GM12892 (cell line): ENCODE results near the gene HHIP.

Experiments used
- DNase-seq: peaks from one replicate; pipeline ENCODE4 v3.0.0; 2011; ENCODE audit not compliant: insufficient read length
- FAIRE-seq: peaks from 2 replicates; lab custom pipeline; 2011; peaks lifted over from hg19 to GRCh38; lab: Jason Lieb, UNC
- POLR2A ChIP-seq: IDR thresholded peaks from 2 replicates; pipeline ENCODE4 v1.6.1; 2011; ENCODE audit warnings: low read depth, low read length, control low read depth
- POLR2AphosphoS5 ChIP-seq: IDR thresholded peaks from 2 replicates; pipeline ENCODE4 v1.6.1; 2011; ENCODE audit warnings: low read depth, low read length, control low read depth
- TAF1 ChIP-seq: IDR thresholded peaks from 2 replicates; pipeline ENCODE4 v1.6.1; 2011; ENCODE audit warnings: low read depth, mild to moderate bottlenecking, control low read depth, low read length, borderline replicate concordance

The HHIP gene

DNA sequence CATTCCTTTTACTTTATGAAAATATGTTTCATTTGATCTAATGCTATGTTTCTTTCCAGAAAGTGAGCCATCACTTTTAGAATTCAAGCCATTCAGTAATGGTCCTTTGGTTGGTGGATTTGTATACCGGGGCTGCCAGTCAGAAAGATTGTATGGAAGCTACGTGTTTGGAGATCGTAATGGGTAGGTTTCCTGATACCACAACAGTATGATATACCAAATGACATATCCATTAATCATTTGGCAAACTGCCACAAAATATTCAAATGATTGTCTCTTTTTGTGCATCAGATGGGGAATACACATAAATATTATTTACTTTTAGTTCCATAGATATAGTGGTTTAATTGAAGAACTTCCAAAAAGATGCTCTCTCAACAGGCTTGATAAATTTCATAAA is 68.2 kb downstream of the HHIP start:
- no peak for FAIRE-seq
- DNase-seq = no peak
- TF ChIP-seq POLR2AphosphoS5 = no peak
- TF ChIP-seq POLR2A = no peak
- no peak for TF ChIP-seq TAF1

DNA sequence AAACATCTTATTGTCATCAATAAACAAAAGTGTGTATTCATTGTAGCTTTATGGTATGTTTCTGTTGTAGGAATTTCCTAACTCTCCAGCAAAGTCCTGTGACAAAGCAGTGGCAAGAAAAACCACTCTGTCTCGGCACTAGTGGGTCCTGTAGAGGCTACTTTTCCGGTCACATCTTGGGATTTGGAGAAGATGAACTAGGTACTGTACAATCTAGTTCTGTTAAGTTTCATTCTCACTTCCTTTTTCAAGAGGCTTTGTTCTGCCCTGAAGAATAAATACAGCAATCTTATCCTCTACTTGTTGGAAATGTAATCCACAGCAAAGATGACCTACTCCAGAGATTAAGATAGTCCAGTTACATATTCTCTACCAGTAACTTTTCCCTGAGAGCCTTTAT is 69.3 kb downstream of the HHIP start:
- TF ChIP-seq POLR2AphosphoS5 = no peak
- no peak for TF ChIP-seq TAF1
- no peak for DNase-seq
- FAIRE-seq = no peak

DNA sequence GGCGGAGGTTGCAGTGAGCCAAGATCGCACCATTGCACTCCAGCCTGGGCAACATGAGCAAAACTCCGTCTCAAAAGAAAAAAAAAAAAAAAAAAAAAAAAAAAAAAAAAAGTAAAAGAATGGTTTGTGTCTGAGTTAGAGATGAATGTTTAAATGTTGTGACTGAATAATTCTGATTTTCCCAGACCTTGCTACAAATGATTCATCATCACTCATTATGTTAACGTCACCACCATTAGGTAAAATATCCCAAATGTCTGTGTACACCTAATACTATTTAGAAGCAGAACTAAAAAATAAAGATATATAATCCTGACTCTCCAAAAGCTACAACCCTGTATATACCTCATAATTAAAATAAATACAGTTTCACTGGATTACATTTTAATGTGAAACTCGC is 70.8 kb downstream of the HHIP start:
- no peak for FAIRE-seq
- TF ChIP-seq TAF1 (no peak), POLR2AphosphoS5 (no peak), POLR2A (no peak)
- DNase-seq = no peak

DNA sequence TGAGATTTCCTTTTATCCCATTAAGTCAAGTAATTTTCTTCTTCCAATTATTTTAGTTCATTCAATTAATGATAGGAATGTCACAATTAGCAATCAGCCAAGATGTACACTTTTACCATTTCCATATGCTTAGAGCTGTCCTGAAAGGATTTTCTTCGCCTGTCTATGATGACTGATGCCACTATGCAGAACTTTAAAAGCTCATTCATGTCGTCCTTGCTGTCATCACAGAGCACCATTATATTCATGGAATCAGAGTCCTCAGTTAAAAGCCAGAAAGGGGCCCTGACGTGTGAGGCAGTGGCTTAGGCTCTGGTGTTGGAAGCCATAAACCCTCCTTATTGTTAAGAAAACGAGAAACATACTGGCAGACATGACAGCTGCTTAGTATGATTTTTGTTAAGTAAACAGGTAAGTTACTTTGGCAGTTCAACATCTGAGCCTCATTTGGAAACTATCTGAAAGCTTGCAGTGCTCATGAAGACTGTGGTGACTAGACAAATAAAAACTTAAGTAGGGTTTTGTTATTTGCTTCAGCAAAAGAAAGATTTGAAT is 73.1 kb downstream of the HHIP start:
- FAIRE-seq = no peak
- no peak for TF ChIP-seq TAF1
- no peak for TF ChIP-seq POLR2A
- TF ChIP-seq POLR2AphosphoS5 = no peak

DNA sequence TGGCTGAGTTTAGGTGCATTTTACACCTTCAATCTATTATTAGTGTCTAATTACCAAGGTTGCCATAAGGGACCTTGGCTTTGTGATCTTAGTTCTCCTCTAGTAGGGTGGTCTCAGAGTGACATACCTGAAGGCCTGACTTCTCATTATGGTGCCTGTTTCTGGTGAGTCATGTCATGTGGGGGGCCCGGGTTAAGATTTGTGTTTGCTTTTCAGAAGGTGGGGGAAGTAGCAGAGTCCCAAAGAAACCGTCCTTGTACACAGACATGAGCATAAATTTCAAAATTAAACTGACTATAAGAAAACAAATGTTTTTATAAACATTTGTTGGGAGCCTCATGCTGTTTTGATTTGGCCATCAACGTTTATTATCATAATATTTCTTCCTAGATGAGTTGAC is 74.5 kb downstream of the HHIP start:
- TF ChIP-seq POLR2AphosphoS5 (no peak), TAF1 (no peak), POLR2A (no peak)
- no peak for DNase-seq
- no peak for FAIRE-seq

More for the DNA sequence above, 73.1 kb downstream of the HHIP start:
- DNase-seq = no peak

DNA sequence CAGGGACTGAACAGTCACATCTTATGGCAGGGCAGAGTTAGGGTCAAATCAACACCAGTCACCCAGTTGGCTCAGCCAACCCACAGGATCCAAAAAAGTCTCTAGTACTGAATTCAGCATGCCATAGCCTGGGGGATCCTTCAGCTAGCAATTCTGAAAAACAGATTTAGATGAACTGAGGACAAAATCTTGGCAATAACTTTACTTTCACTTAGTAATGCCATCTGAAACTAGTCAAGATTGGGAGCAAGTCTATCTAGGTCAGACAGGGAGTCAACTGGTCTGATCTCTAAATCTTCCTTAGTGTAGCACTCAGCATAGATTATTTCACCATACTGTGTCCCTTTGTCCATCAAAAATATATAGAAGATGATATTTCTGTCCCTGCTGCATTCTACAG is 76.0 kb downstream of the HHIP start:
- no peak for DNase-seq
- no peak for FAIRE-seq
- TF ChIP-seq TAF1 = no peak
- no peak for TF ChIP-seq POLR2AphosphoS5
- no peak for TF ChIP-seq POLR2A

DNA sequence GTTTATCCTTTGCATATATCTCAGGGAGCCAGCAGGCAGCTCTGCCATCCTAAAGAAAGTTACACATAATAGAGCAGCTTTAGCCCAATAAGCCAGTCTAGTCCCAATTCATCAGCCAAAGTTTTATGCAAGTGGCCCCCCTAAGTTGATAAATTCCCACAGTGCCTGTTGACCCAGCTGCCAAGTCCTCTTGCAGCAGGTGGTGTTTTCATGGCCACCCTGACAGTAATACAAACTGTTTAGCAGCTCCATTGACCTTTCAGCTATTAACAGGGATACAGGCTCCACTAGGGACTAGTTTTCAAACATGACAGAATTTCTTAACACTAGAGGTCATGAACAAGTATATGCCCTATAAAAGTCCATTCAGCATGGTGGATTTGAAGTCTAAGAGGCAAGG is 77.5 kb downstream of the HHIP start:
- no peak for TF ChIP-seq POLR2A
- TF ChIP-seq POLR2AphosphoS5 = no peak
- no peak for DNase-seq
- FAIRE-seq = no peak

DNA sequence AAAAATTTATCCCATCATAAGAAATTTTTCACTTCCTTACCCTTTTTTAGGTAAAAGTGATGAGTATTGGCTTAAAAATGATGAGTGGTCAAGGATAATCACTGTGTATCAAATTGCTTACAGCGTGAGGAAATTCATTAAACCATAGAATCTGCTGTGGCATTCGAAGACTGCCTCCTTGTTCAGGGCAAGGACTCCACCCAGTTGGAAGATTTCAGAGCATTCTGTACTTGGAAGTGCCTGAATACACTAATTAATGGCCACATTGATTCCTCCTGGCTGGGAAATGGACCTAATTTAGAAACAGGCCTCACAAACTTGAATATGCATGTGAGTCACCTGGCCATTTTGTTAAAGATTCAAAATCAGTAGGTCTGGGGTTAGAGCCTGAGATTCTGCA is 83.2 kb downstream of the HHIP start:
- FAIRE-seq (no peak), DNase-seq (no peak)
- TF ChIP-seq POLR2AphosphoS5 (no peak), TAF1 (no peak), POLR2A (no peak)

DNA sequence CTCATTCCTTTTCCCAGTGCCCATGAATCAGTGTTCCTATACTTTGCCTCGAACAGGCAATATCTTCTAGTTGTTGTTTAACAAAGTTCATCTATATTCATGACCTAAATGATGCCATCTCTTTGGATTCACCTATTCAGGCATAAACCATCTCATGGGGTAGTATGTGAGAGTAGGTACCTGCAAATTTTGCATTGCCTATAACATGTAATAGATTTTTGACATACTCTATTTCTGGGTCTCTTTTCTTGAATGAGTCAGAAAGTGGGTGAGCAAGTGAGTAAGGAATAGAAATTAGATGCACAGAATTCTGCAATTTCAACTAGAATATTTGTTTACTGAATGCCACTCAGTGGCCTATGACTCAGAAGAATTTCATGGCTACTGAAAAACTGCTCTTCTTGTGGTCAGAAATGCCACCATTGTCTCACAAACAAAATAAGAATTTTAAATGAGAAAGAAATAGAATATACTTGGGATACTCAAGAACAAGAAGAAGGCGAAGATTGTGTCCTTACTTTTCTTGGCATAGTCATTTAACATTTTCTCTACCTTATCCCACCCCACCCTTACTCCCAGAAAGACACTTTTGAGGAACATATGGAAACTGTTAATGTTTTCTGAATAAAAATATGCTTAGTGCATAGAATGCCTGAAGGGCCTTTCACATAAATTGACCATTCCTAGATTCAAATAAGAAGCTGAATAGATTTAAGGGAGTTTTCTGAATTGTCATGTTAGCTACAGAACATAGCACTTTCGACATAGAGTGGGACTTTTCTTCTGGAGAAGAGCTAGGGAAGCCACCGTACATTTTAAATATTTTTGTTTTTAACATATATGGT is 86.8 kb downstream of the HHIP start:
- DNase-seq = no peak
- FAIRE-seq = no peak
- TF ChIP-seq POLR2AphosphoS5 = no peak
- TF ChIP-seq TAF1 = no peak

DNA sequence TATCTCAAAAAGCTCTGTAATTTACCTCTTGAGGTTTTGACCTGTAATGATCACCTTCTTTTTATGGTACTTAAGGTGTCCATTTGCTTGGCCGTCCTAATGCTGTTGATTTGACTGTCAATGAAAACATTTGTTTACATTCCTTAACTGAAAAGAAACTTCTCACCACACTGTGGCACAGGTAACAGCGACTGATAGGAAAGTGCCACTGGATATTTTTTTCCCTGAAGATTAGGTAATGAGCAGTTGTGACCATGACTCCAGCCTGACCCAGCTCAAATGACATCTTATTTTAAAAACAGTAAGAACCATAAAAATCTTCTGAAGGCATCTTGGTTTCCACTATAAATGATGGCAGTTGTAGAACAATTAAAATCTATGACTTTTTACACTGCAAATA is 87.6 kb downstream of the HHIP start:
- DNase-seq = no peak
- TF ChIP-seq POLR2AphosphoS5 (no peak), TAF1 (no peak), POLR2A (no peak)
- FAIRE-seq = no peak

DNA sequence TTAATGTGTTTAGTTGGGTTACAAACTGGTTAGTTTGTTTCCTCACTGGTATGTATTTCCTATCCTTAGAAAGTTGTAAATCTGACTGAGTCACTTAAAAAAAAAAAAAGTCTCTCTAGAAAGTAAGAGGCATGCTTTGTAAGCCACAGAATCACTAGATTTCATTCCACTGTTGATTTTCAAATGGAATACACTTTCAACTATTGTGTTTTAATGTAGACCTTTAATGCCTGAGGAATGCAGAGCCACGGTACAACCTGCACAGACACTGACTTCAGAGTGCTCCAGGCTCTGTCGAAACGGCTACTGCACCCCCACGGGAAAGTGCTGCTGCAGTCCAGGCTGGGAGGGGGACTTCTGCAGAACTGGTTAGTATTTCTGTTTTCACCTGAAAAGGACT is 88.6 kb downstream of the HHIP start:
- DNase-seq (no peak), FAIRE-seq (no peak)
- TF ChIP-seq POLR2AphosphoS5 (no peak), TAF1 (no peak), POLR2A (no peak)

DNA sequence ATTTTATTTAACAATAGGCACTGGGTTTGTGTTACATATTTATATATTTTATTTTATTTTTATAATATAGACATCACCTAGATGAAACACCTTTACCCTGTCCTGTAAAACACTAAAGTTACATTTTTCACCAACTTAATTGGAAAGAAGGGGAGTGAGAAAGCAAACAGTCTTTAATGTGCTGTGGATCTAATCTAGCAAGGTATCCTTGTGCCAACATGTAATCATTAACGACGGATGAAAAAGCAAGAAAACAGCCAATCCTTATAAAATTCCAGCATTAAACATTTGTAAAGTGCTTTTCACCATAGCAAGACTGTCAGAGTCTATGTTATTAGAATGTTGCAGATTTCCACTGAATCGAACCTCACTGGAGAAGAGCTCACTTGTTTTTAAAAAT is 92.7 kb downstream of the HHIP start:
- DNase-seq (no peak), FAIRE-seq (no peak)
- TF ChIP-seq TAF1 (no peak), POLR2AphosphoS5 (no peak), POLR2A (no peak)
